Fibroblast of peridontal ligament (primary cell): ENCODE measurements around the gene ZNF683.
"Not testable (repeated sequence)": the region's sequence is repeated elsewhere in the genome, so short reads cannot be mapped to it uniquely, and the experiment has no call there.

Source experiments
- DNase-seq: peaks from one replicate; pipeline ENCODE4 v3.0.0-alpha.2; 2010; ENCODE audit errors: extremely low read depth

The ZNF683 gene

GRCh38 chr1:26337206-26337535 is 35.4 kb downstream of the ZNF683 start:
- DNase-seq: no peak

- DNase-seq: no peak
Measured at GRCh38 chr1:26336477-26337205, 35.9 kb downstream of the ZNF683 start.

- DNase-seq: no peak
Measured at GRCh38 chr1:26335774-26336476, 36.6 kb downstream of the ZNF683 start.

GRCh38 chr1:26333312-26333711 is 39.2 kb downstream of the ZNF683 start:
- not testable (repeated sequence) for DNase-seq

- no peak for DNase-seq
Measured at GRCh38 chr1:26330276-26330675, 42.3 kb downstream of the ZNF683 start.

GRCh38 chr1:26329380-26329779 is 43.2 kb downstream of the ZNF683 start:
- not testable (repeated sequence) for DNase-seq

GRCh38 chr1:26328597-26328996 is 44.0 kb downstream of the ZNF683 start:
- DNase-seq: no peak

- no peak for DNase-seq
Measured at GRCh38 chr1:26327956-26328362, 44.6 kb downstream of the ZNF683 start.

GRCh38 chr1:26324550-26324949 is 48.0 kb downstream of the ZNF683 start:
- DNase-seq: no peak

GRCh38 chr1:26323382-26323781 is 49.2 kb downstream of the ZNF683 start:
- no peak for DNase-seq

- DNase-seq: no peak
Measured at GRCh38 chr1:26322042-26322331, 50.6 kb downstream of the ZNF683 start.

GRCh38 chr1:26321315-26322041 is 51.1 kb downstream of the ZNF683 start:
- peak; percentile 87 for DNase-seq

GRCh38 chr1:26320896-26321295 is 51.7 kb downstream of the ZNF683 start:
- no peak for DNase-seq

GRCh38 chr1:26318338-26319064 is 54.0 kb downstream of the ZNF683 start:
- no peak for DNase-seq

- no peak for DNase-seq
Measured at GRCh38 chr1:26317612-26318337, 54.8 kb downstream of the ZNF683 start, which contains the start of gene CD52. TSS of gene CD52 (plus strand) at chr1:26317958. CDS start at chr1:26318018, 60 bp downstream.

GRCh38 chr1:26317146-26317545 is 55.4 kb downstream of the ZNF683 start:
- DNase-seq: no peak

GRCh38 chr1:26315874-26316850 is 56.4 kb downstream of the ZNF683 start:
- no peak for DNase-seq

- no peak for DNase-seq
Measured at GRCh38 chr1:26314501-26314900, 58.0 kb downstream of the ZNF683 start.
